Duodenal mucosa (tissue), 2 donors: ENCODE measurements around the gene TNFSF8.

Experiments used
- H3K27ac ChIP-seq: one replicate; pipeline ENCODE4 v1.7.0; 2013; ENCODE audit warnings: low read depth, low read length
- H3K27me3 ChIP-seq, 2 donors: one replicate each; pipeline ENCODE4 v1.7.0; 2013; ENCODE audit warnings: low read length in 2 of 2, control low read depth in 1 of 2; ENCODE audit not compliant: insufficient read depth in 2 of 2, control insufficient read depth in 1 of 2
- H3K36me3 ChIP-seq, 2 donors: one replicate each; pipeline ENCODE4 v1.7.0; 2013; ENCODE audit warnings: low read length in 2 of 2, control low read depth in 1 of 2; ENCODE audit not compliant: insufficient read depth in 2 of 2, control insufficient read depth in 1 of 2
- H3K4me1 ChIP-seq, 2 donors: one replicate each; pipeline ENCODE4 v1.7.0; 2013; ENCODE audit warnings: low read length in 2 of 2, control low read depth in 1 of 2; ENCODE audit not compliant: insufficient read depth in 2 of 2, control insufficient read depth in 1 of 2
- H3K4me3 ChIP-seq, 2 donors: one replicate each; pipeline ENCODE4 v1.7.0; 2013; ENCODE audit warnings: low read length in 2 of 2, low read depth in 1 of 2
- H3K9ac ChIP-seq, 2 donors: one replicate each; pipeline ENCODE4 v1.7.0; 2013; ENCODE audit warnings: low read length in 2 of 2, low read depth in 1 of 2
- H3K9me3 ChIP-seq, 2 donors: one replicate each; pipeline ENCODE4 v1.7.0; 2013; ENCODE audit warnings: low read length in 2 of 2, control low read depth in 1 of 2; ENCODE audit not compliant: control insufficient read depth in 1 of 2

The TNFSF8 gene

GRCh38 chr9:114860187-114860586 is 70.2 kb downstream of the TNFSF8 start:
- no peak overlapping the region for H3K9ac ChIP-seq
- H3K4me1 ChIP-seq = no peaks in the 10 kb centered on the region
- H3K27ac ChIP-seq = no peak overlapping the region
- no peaks in the 10 kb centered on the region for H3K27me3 ChIP-seq
- no peaks in the 10 kb centered on the region for H3K36me3 ChIP-seq
- H3K9me3 ChIP-seq = no peaks in the 10 kb centered on the region
- H3K4me3 ChIP-seq = no peak overlapping the region

GRCh38 chr9:114856942-114857315 is 73.5 kb downstream of the TNFSF8 start:
- H3K27me3 ChIP-seq = no peaks in the 10 kb centered on the region
- H3K9ac ChIP-seq = no peak overlapping the region
- no peaks in the 10 kb centered on the region for H3K9me3 ChIP-seq
- H3K4me3 ChIP-seq = no peak overlapping the region
- H3K36me3 ChIP-seq = no peaks in the 10 kb centered on the region
- H3K27ac ChIP-seq = no peak overlapping the region
- peaks cover 6 to 21% of the 10 kb centered on the region in 2 donors for H3K4me1 ChIP-seq

- H3K9ac ChIP-seq = no peak overlapping the region
- no peaks in the 10 kb centered on the region for H3K36me3 ChIP-seq
- H3K27me3 ChIP-seq = no peaks in the 10 kb centered on the region
- no peak overlapping the region for H3K4me3 ChIP-seq
- H3K4me1 ChIP-seq = peaks cover 7 to 25% of the 10 kb centered on the region in 2 donors
- no peaks in the 10 kb centered on the region for H3K9me3 ChIP-seq
- H3K27ac ChIP-seq = no peak overlapping the region
These were observed 74.0 kb downstream of the TNFSF8 start for GRCh38 chr9:114856215-114856941.

GRCh38 chr9:114855488-114855887 is 74.9 kb downstream of the TNFSF8 start:
- H3K9ac ChIP-seq = no peak overlapping the region

GRCh38 chr9:114854736-114855355 is 75.5 kb downstream of the TNFSF8 start:
- no peak overlapping the region for H3K9ac ChIP-seq
- H3K4me1 ChIP-seq = peaks cover 7 to 25% of the 10 kb centered on the region in 2 donors
- no peaks in the 10 kb centered on the region for H3K27me3 ChIP-seq
- no peak overlapping the region for H3K27ac ChIP-seq
- no peaks in the 10 kb centered on the region for H3K9me3 ChIP-seq
- H3K36me3 ChIP-seq = no peaks in the 10 kb centered on the region
- no peak overlapping the region for H3K4me3 ChIP-seq

More at GRCh38 chr9:114855488-114855887, 74.9 kb downstream of the TNFSF8 start:
- H3K36me3 ChIP-seq = no peaks in the 10 kb centered on the region
- H3K27ac ChIP-seq = no peak overlapping the region
- H3K4me3 ChIP-seq = no peak overlapping the region
- H3K27me3 ChIP-seq = no peaks in the 10 kb centered on the region
- H3K9me3 ChIP-seq = no peaks in the 10 kb centered on the region
- H3K4me1 ChIP-seq = peaks cover 7 to 25% of the 10 kb centered on the region in 2 donors

GRCh38 chr9:114853071-114853855 is 77.1 kb downstream of the TNFSF8 start:
- H3K36me3 ChIP-seq = no peaks in the 10 kb centered on the region
- H3K9ac ChIP-seq = no peak overlapping the region
- H3K27ac ChIP-seq = no peak overlapping the region

GRCh38 chr9:114852050-114852594 is 78.3 kb downstream of the TNFSF8 start:
- H3K36me3 ChIP-seq = no peaks in the 10 kb centered on the region
- H3K4me3 ChIP-seq = no peak overlapping the region
- H3K27me3 ChIP-seq = no peaks in the 10 kb centered on the region
- H3K27ac ChIP-seq = no peak overlapping the region
- H3K9me3 ChIP-seq = no peaks in the 10 kb centered on the region
- H3K9ac ChIP-seq = no peak overlapping the region
- peaks cover 7 to 25% of the 10 kb centered on the region in 2 donors for H3K4me1 ChIP-seq

More at GRCh38 chr9:114853071-114853855, 77.1 kb downstream of the TNFSF8 start:
- H3K4me3 ChIP-seq = peak overlapping the region in 1 of 2 donors; percentile 26
- H3K9me3 ChIP-seq = no peaks in the 10 kb centered on the region
- peaks cover 7 to 25% of the 10 kb centered on the region in 2 donors for H3K4me1 ChIP-seq
- H3K27me3 ChIP-seq = no peaks in the 10 kb centered on the region

- Histone ChIP-seq H3K27me3 (no peaks in the 10 kb centered on the region), H3K9me3 (no peaks in the 10 kb centered on the region), H3K4me1 (peaks cover 7 to 25% of the 10 kb centered on the region in 2 donors), H3K9ac (no peak overlapping the region), H3K27ac (no peak overlapping the region), H3K4me3 (no peak overlapping the region), H3K36me3 (no peaks in the 10 kb centered on the region)
These were observed 79.1 kb downstream of the TNFSF8 start for GRCh38 chr9:114851306-114851705.
